Lower leg skin (tissue), 3 donors: Measurements from ENCODE around the gene TRAK1.

Experiments used
- CTCF ChIP-seq, 3 donors: fragments of 450-650 bp; IDR thresholded peaks; one replicate each; pipeline ENCODE4 v1.5.1; 2016; ENCODE audit warnings: antibody characterized with exemption in 3 of 3, mild to moderate bottlenecking in 3 of 3, moderate library complexity in 2 of 3
- POLR2A ChIP-seq, 2 donors: fragments of 450-650 bp; IDR thresholded peaks; one replicate each; pipeline ENCODE4 v1.6.1; 2016 to 2017; ENCODE audit warnings: antibody characterized with exemption in 2 of 2, mild to moderate bottlenecking in 1 of 2, moderate library complexity in 1 of 2

DNA sequence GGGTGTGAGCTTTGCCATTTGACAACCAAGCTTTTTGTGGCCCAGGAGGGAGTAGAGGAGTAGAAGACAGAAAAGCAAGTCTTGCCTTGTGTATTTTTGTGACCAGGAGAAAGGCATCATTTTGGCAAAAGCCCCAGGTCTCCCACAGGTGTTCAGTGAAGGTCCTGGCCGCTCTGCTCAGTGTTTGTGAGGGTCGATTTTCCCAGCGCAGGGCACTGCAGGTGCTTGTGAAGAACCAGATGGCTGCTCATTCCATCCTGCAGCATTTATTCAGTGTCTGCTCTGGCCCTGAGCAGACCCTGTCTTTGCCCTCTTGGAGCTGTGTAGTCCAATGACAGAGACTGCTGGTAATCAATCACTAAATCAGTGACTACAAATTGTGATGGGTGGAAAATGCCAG is 19.5 kb downstream of the TRAK1 start:
- TF ChIP-seq CTCF (IDR thresholded peaks at IDR 0.05) (no peak), POLR2A (IDR thresholded peaks at IDR 0.05) (no peak)
